ENCODE data around the gene NTRK3.

Gene NTRK3

GRCh38 chr15:87907676-87908446 lies 348.7 kb downstream of the NTRK3 start:
- H3K4me3 ChIP-seq (ENCODE audit: low read depth, low read length): no peak overlapping the region
- in situ Hi-C loops (cut with HindIII; ENCODE audit: low sequenced_read_pairs): loop anchor here (5.0 kb wide), 1 partner anchor 59 kb away; no protein-coding TSS in a partner anchor
- TF ChIP-seq CTCF (IDR thresholded peaks at IDR 0.05; ENCODE audit: low read depth, low read length, missing control alignments): no peak
- DNase-seq (ENCODE audit: low read depth): no peak

GRCh38 chr15:87906444-87906843 lies 350.1 kb downstream of the NTRK3 start:
- in situ Hi-C loops (cut with HindIII; ENCODE audit: low sequenced_read_pairs): loop anchor here (5.0 kb wide), 1 partner anchor 61 kb away; no protein-coding TSS in a partner anchor
- no peak overlapping the region for H3K4me3 ChIP-seq (ENCODE audit: low read depth, low read length)
- TF ChIP-seq CTCF (IDR thresholded peaks at IDR 0.05; ENCODE audit: low read depth, low read length, missing control alignments): no peak
- no peak for DNase-seq (ENCODE audit: low read depth)

- no peak overlapping the region for H3K4me3 ChIP-seq (ENCODE audit: low read depth, low read length)
- no peak for DNase-seq (ENCODE audit: low read depth)
- in situ Hi-C loops (cut with HindIII; ENCODE audit: low sequenced_read_pairs): no loop called here
- TF ChIP-seq CTCF (IDR thresholded peaks at IDR 0.05; ENCODE audit: low read depth, low read length, missing control alignments): no peak
These were observed 353.6 kb downstream of the NTRK3 start for GRCh38 chr15:87902772-87903426.

- no peak for TF ChIP-seq CTCF (IDR thresholded peaks at IDR 0.05; ENCODE audit: low read depth, low read length, missing control alignments)
- in situ Hi-C loops (cut with HindIII; ENCODE audit: low sequenced_read_pairs): no loop called here
- no peak for DNase-seq (ENCODE audit: low read depth)
- no peak overlapping the region for H3K4me3 ChIP-seq (ENCODE audit: low read depth, low read length)
These were observed 354.4 kb downstream of the NTRK3 start for GRCh38 chr15:87901926-87902690.

GRCh38 chr15:87901008-87901407 lies 355.5 kb downstream of the NTRK3 start:
- no peak for TF ChIP-seq CTCF (IDR thresholded peaks at IDR 0.05; ENCODE audit: low read depth, low read length, missing control alignments)
- in situ Hi-C loops (cut with HindIII; ENCODE audit: low sequenced_read_pairs): no loop called here
- no peak overlapping the region for H3K4me3 ChIP-seq (ENCODE audit: low read depth, low read length)
- no peak for DNase-seq (ENCODE audit: low read depth)

GRCh38 chr15:87896936-87897335 lies 359.6 kb downstream of the NTRK3 start:
- no peak overlapping the region for H3K4me3 ChIP-seq (ENCODE audit: low read depth, low read length)
- TF ChIP-seq CTCF (IDR thresholded peaks at IDR 0.05; ENCODE audit: low read depth, low read length, missing control alignments): no peak
- no peak for DNase-seq (ENCODE audit: low read depth)
- in situ Hi-C loops (cut with HindIII; ENCODE audit: low sequenced_read_pairs): no loop called here
